Endodermal cell (in vitro differentiated cells): ENCODE results near the gene ZNF576. TPM values are rescaled to one million over a fixed set of nuclear protein-coding genes. Genes with fewer than 3 reads are reported as not detected.

Experiments used
- DNase-seq: peaks from one replicate; pipeline ENCODE4 v3.0.0-alpha.2; 2017
- H3K27ac ChIP-seq: 2 replicates; pipeline ENCODE4 v1.5.1; 2013; ENCODE audit warnings: mild to moderate bottlenecking, low read depth, low read length, moderate library complexity
- H3K27me3 ChIP-seq: 2 replicates; pipeline ENCODE4 v1.6.1; 2013; ENCODE audit warnings: mild to moderate bottlenecking, low read length, moderate library complexity; ENCODE audit not compliant: insufficient read depth, control insufficient read depth, poor library complexity, severe bottlenecking
- H3K36me3 ChIP-seq: 2 replicates; pipeline ENCODE4 v1.7.0; 2013; ENCODE audit warnings: mild to moderate bottlenecking, low read length, moderate library complexity; ENCODE audit not compliant: control insufficient read depth, insufficient read depth
- H3K4me1 ChIP-seq: one replicate; pipeline ENCODE4 v1.7.0; 2013; ENCODE audit warnings: low read length; ENCODE audit not compliant: control insufficient read depth, insufficient read depth
- H3K4me3 ChIP-seq: 2 replicates; pipeline ENCODE4 v1.5.1; 2013; ENCODE audit warnings: mild to moderate bottlenecking, low read length, moderate library complexity
- H3K9ac ChIP-seq: 2 replicates; pipeline ENCODE4 v1.6.1; 2013; ENCODE audit warnings: mild to moderate bottlenecking, low read length, moderate library complexity; ENCODE audit not compliant: poor library complexity, severe bottlenecking; ENCODE audit errors: extremely low read depth
- H3K9me3 ChIP-seq: 2 replicates; pipeline ENCODE4 v1.6.1; 2013; ENCODE audit warnings: mild to moderate bottlenecking, low read length, moderate library complexity; ENCODE audit not compliant: control insufficient read depth
- H3K27ac Mint-ChIP-seq: 2 replicates; pipeline ENCODE4 v1.8.0; 2020; ENCODE audit warnings: mixed read lengths
- H3K27me3 Mint-ChIP-seq: 2 replicates; pipeline ENCODE4 v1.8.0; 2021; ENCODE audit warnings: mild to moderate bottlenecking, mixed read lengths; ENCODE audit not compliant: insufficient read depth
- H3K36me3 Mint-ChIP-seq: 2 replicates; pipeline ENCODE4 v1.8.0; 2020; ENCODE audit warnings: low read depth, mixed read lengths
- H3K4me1 Mint-ChIP-seq: 2 replicates; pipeline ENCODE4 v1.8.0; 2020; ENCODE audit warnings: mixed read lengths
- H3K4me3 Mint-ChIP-seq: 2 replicates; pipeline ENCODE4 v1.8.0; 2020; ENCODE audit warnings: mild to moderate bottlenecking, moderate library complexity, mixed read lengths
- H3K9me3 Mint-ChIP-seq: 2 replicates; pipeline ENCODE4 v1.8.0; 2020; ENCODE audit warnings: mild to moderate bottlenecking, mixed read lengths
- CTCF ChIP-seq: fragments of 200-600 bp; sonication (generic); conservative IDR thresholded peaks from 2 replicates; pipeline ENCODE4 v1.5.0; 2021; ENCODE audit warnings: antibody characterized with exemption, mild to moderate bottlenecking
- WGBS, 2 experiments: methylation state at CpG; one replicate each; pipeline versions ENCODE4 v1.1.5 to v1.1.7; 2013; ENCODE audit warnings: missing lambda C conversion rate in 2 of 2, mixed read lengths in 1 of 2; ENCODE audit not compliant: insufficient coverage in 1 of 2, insufficient read length in 1 of 2; 5-methylcytosine and 5-hydroxymethylcytosine counted together
- total RNA-seq, 2 donors: library from RNA; stranded (reverse); fragmentation: NEBNext Ultra II Directional in 1 of 2; extraction: Animal tissue kit (Norgen Biotek cat#: 25700) in 1 of 2; gene quantifications; 2 replicates in 1 of 2; 3 replicates in 1 of 2; pipeline ENCODE4 v1.2.1, GENCODE V29; 2021

Gene ZNF576
- total RNA-seq, 2 donors from 2014 or later = 11.9 to 12.1 TPM

- no peak overlapping the region for H3K27ac Mint-ChIP-seq
- 84 to 86% methylated on average over 4 of the region's 4 CpGs for WGBS, 2 experiments
- no peak overlapping the region for H3K9ac ChIP-seq
- peaks cover 6% of the 10 kb centered on the region for H3K9me3 ChIP-seq
- H3K36me3 ChIP-seq = peaks cover 4% of the 10 kb centered on the region
- no peak overlapping the region for H3K27ac ChIP-seq
- no peaks in the 10 kb centered on the region for H3K4me1 ChIP-seq
- peaks cover 35% of the 10 kb centered on the region for H3K27me3 ChIP-seq
- peaks cover 19% of the 10 kb centered on the region for H3K9me3 Mint-ChIP-seq
- H3K4me3 Mint-ChIP-seq = no peak overlapping the region
- peaks cover 13% of the 10 kb centered on the region for H3K36me3 Mint-ChIP-seq
- peaks cover 70% of the 10 kb centered on the region for H3K27me3 Mint-ChIP-seq
- peaks cover 5% of the 10 kb centered on the region for H3K4me1 Mint-ChIP-seq
- H3K4me3 ChIP-seq = no peak overlapping the region
- no peak for DNase-seq
- no peak for TF ChIP-seq CTCF
Measured at GRCh38 chr19:43642531-43642930, 46.1 kb downstream of the ZNF576 start.

- Mint-ChIP-seq H3K27ac (no peak overlapping the region), H3K27me3 (peaks cover 62% of the 10 kb centered on the region), H3K36me3 (peaks cover 21% of the 10 kb centered on the region), H3K4me1 (peaks cover 5% of the 10 kb centered on the region), H3K4me3 (no peak overlapping the region), H3K9me3 (peaks cover 24% of the 10 kb centered on the region)
- WGBS, 2 experiments = 92 to 94% methylated on average over 2 to 3 of the region's 3 CpGs
- H3K27ac ChIP-seq = no peak overlapping the region
- H3K4me1 ChIP-seq = no peaks in the 10 kb centered on the region
- no peak for TF ChIP-seq CTCF
- peaks cover 9% of the 10 kb centered on the region for H3K36me3 ChIP-seq
- no peak overlapping the region for H3K4me3 ChIP-seq
- no peak overlapping the region for H3K9ac ChIP-seq
- peaks cover 27% of the 10 kb centered on the region for H3K27me3 ChIP-seq
- no peak for DNase-seq
- H3K9me3 ChIP-seq = peaks cover 10% of the 10 kb centered on the region
Measured at GRCh38 chr19:43643326-43643725, 46.9 kb downstream of the ZNF576 start.

- H3K27ac ChIP-seq = no peak overlapping the region
- Mint-ChIP-seq H3K27me3 (peaks cover 53% of the 10 kb centered on the region), H3K27ac (no peak overlapping the region), H3K9me3 (peaks cover 24% of the 10 kb centered on the region), H3K36me3 (peaks cover 28% of the 10 kb centered on the region), H3K4me1 (no peaks in the 10 kb centered on the region), H3K4me3 (no peak overlapping the region)
- TF ChIP-seq CTCF = no peak
- no peak overlapping the region for H3K4me3 ChIP-seq
- WGBS, 2 experiments = 89 to 90% methylated on average over 9 to 13 of the region's 13 CpGs
- H3K4me1 ChIP-seq = no peaks in the 10 kb centered on the region
- H3K36me3 ChIP-seq = peaks cover 18% of the 10 kb centered on the region
- H3K27me3 ChIP-seq = peaks cover 18% of the 10 kb centered on the region
- no peak for DNase-seq
- H3K9me3 ChIP-seq = peaks cover 10% of the 10 kb centered on the region
- no peak overlapping the region for H3K9ac ChIP-seq
Measured at GRCh38 chr19:43644181-43644580, 47.8 kb downstream of the ZNF576 start.
